D721Med (cell line): ENCODE measurements around the gene UBALD1.

Experiments used
- DNase-seq: peaks from one replicate; pipeline ENCODE4 v3.0.0; 2011; ENCODE audit warnings: low spot score; ENCODE audit not compliant: insufficient read length
- FAIRE-seq: peaks from 2 replicates; lab custom pipeline; 2011; peaks lifted over from hg19 to GRCh38; lab: Jason Lieb, UNC
- CTCF ChIP-seq: IDR thresholded peaks from 2 replicates; pipeline ENCODE4 v1.5.1; 2012; ENCODE audit warnings: mild to moderate bottlenecking, control low read depth; ENCODE audit not compliant: insufficient read depth; ENCODE audit errors: missing control alignments

Gene UBALD1

GRCh38 chr16:4570086-4570485 lies 44.6 kb downstream of the UBALD1 start:
- no peak for DNase-seq
- TF ChIP-seq CTCF, result no peak
- no peak for FAIRE-seq

- TF ChIP-seq CTCF, result no peak
- no peak for FAIRE-seq
Measured at GRCh38 chr16:4566144-4566543, 48.5 kb downstream of the UBALD1 start.

GRCh38 chr16:4564661-4565267 lies 49.9 kb downstream of the UBALD1 start:
- TF ChIP-seq CTCF, result no peak
- FAIRE-seq, result no peak
- no peak for DNase-seq

More at GRCh38 chr16:4566144-4566543, 48.5 kb downstream of the UBALD1 start:
- DNase-seq, result no peak

- no peak for FAIRE-seq
- no peak for TF ChIP-seq CTCF
- DNase-seq, result no peak
Measured at GRCh38 chr16:4561596-4561995, 53.1 kb downstream of the UBALD1 start.
